HepG2 (cell line): ENCODE results near the gene MOV10L1. TPM values are rescaled to one million over a fixed set of nuclear protein-coding genes. Genes with fewer than 3 reads are reported as not detected.

ENCODE experiments used
- ADNP ChIP-seq: sonication (generic); formaldehyde crosslinking; IDR thresholded peaks from 2 replicates; pipeline ENCODE4 v1.4.0; 2020; ENCODE audit warnings: missing genetic modification reagents
- BHLHE40 ChIP-seq: IDR thresholded peaks from 2 replicates; pipeline ENCODE4 v1.6.1; 2011; ENCODE audit warnings: low read length, improper control_type of control experiment
- ETV5 ChIP-seq: IDR thresholded peaks from 2 replicates; pipeline ENCODE4 v1.6.1; 2018; ENCODE audit warnings: missing biosample characterization, missing genetic modification reagents, inconsistent platforms, borderline replicate concordance
- GABPB1 ChIP-seq: IDR thresholded peaks from 2 replicates; pipeline ENCODE4 v1.6.1; 2016; ENCODE audit warnings: mild to moderate bottlenecking, missing genetic modification reagents, moderate library complexity, missing compliant biosample characterization
- HNRNPUL1 ChIP-seq: fragments of 200-400 bp; formaldehyde crosslinking; IDR thresholded peaks from 2 replicates; pipeline ENCODE4 v1.6.1; 2017; ENCODE audit warnings: low read depth, mild to moderate bottlenecking, low read length, moderate library complexity
- JUNB ChIP-seq: sonication (generic); formaldehyde crosslinking; IDR thresholded peaks from 2 replicates; pipeline ENCODE4 v1.8.0; 2022; ENCODE audit warnings: missing genetic modification reagents, mild to moderate bottlenecking, borderline replicate concordance
- MIER3 ChIP-seq: IDR thresholded peaks from 2 replicates; pipeline ENCODE4 v1.6.1; 2016; ENCODE audit warnings: missing compliant biosample characterization, borderline replicate concordance
- SAFB2 ChIP-seq: sonication (generic); formaldehyde crosslinking; IDR thresholded peaks from 2 replicates; pipeline ENCODE4 v1.5.1; 2020; ENCODE audit warnings: missing genetic modification reagents, low read depth, mild to moderate bottlenecking, borderline replicate concordance
- SCMH1 ChIP-seq: sonication (generic); formaldehyde crosslinking; IDR thresholded peaks from 2 replicates; pipeline ENCODE4 v1.9.0; 2021; ENCODE audit warnings: missing genetic modification reagents, mild to moderate bottlenecking, borderline replicate concordance
- TRIM24 ChIP-seq: sonication (generic); formaldehyde crosslinking; IDR thresholded peaks from 2 replicates; pipeline ENCODE4 v1.8.0; 2022; ENCODE audit warnings: mild to moderate bottlenecking, missing genetic modification reagents
- YEATS4 ChIP-seq: sonication (generic); formaldehyde crosslinking; IDR thresholded peaks from 2 replicates; pipeline ENCODE4 v1.4.0; 2020; ENCODE audit warnings: missing genetic modification reagents, borderline replicate concordance
- ZFP82 ChIP-seq: sonication (generic); formaldehyde crosslinking; IDR thresholded peaks from 2 replicates; pipeline ENCODE4 v1.5.1; 2020; ENCODE audit warnings: mild to moderate bottlenecking, missing genetic modification reagents, borderline replicate concordance
- ZNF781 ChIP-seq: sonication (generic); formaldehyde crosslinking; IDR thresholded peaks from 2 replicates; pipeline ENCODE4 v1.5.1; 2020; ENCODE audit warnings: borderline replicate concordance, mild to moderate bottlenecking, missing genetic modification reagents; ENCODE audit errors: not compliant biosample characterization
- polyA plus RNA-seq, 8 experiments: library from polyadenylated mRNA; depleted of rRNA in 3 of 8; stranded (reverse) in 7 of 8; unstranded in 1 of 8; fragments of >200 nt; fragmentation: Illumina TruSeq in 4 of 8; extraction: Trizol in 4 of 8; gene quantifications; 2 replicates each; pipeline versions ENCODE4 v1.2.1 to v1.2.3, GENCODE V29; 2011 to 2016; ENCODE audit warnings: low read depth in 4 of 8, missing spikeins in 1 of 8, mixed read lengths in 1 of 8; ENCODE audit not compliant: insufficient read depth in 1 of 8
- total RNA-seq, 5 experiments: library from RNA; depleted of rRNA; stranded (reverse); fragments of >200 nt; fragmentation: Illumina TruSeq; extraction: Trizol; gene quantifications; 2 replicates each; pipeline ENCODE4 v1.2.3, GENCODE V29; 2016; ENCODE audit warnings: low read depth in 1 of 5
- TF ChIP-seq, protein P1 (sequence below): sonication (generic); formaldehyde crosslinking; IDR thresholded peaks from 2 replicates; pipeline ENCODE4 v1.5.1; 2020; ENCODE audit warnings: mild to moderate bottlenecking, missing genetic modification reagents, moderate library complexity
- TF ChIP-seq, protein P2 (sequence below): sonication (generic); formaldehyde crosslinking; conservative IDR thresholded peaks from 2 replicates; pipeline ENCODE4 v1.8.0; 2022; ENCODE audit warnings: missing genetic modification reagents
- TF ChIP-seq, protein P3 (sequence below): sonication (generic); formaldehyde crosslinking; IDR thresholded peaks from 2 replicates; pipeline ENCODE4 v1.5.1; 2020; ENCODE audit warnings: missing genetic modification reagents, mild to moderate bottlenecking, borderline replicate concordance
- TF ChIP-seq, protein P4 (sequence below): sonication (generic); formaldehyde crosslinking; IDR thresholded peaks from 2 replicates; pipeline ENCODE4 v1.8.0; 2022; ENCODE audit warnings: mild to moderate bottlenecking, missing genetic modification reagents
- TF ChIP-seq, protein P5 (sequence below): sonication (generic); formaldehyde crosslinking; IDR thresholded peaks from 2 replicates; pipeline ENCODE4 v1.4.0; 2020; ENCODE audit warnings: missing genetic modification reagents, borderline replicate concordance

Gene MOV10L1
- total and polyA plus RNA-seq, 2 of the 13 experiments (the other 11 are each of a cell fraction or from before 2014, with no cell fraction given) = 0.11 to 0.12 TPM

DNA sequence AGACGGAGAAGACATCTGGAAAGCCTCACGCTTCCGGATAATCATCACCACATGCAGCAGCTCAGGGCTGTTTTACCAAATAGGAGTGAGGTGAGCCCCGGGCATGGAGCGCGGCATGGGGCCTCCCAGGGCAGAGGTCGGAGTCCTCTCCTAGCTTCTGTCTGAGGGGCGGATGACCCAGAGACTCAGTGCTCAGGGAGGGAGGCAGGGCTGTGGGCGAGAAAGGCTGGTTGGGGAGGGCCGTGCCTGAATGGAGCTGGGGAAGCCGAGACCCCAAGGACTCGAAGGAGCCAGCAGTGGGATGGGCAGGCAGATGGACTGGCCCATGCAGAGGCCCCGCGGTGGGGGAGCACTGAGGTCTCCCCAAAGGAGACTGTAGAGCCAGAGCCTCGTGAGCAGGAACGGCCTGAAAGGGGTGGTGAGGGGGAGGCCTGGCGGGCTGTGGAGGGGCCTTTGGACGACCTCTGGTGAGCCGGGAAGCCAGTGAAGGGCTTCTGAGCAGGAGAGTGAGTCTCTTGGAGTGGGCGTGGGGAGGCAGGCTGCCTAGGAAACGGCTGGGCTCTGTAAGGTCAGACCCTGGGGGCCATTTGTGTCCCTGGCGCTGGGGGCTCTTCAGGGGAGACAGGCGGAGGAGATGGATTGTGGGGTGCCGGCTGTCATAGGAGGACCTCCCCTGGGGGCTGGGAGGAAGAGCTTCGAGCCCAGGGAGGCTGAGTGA is 56.1 kb downstream of the MOV10L1 start (continued):
- TF ChIP-seq, protein P1, sequence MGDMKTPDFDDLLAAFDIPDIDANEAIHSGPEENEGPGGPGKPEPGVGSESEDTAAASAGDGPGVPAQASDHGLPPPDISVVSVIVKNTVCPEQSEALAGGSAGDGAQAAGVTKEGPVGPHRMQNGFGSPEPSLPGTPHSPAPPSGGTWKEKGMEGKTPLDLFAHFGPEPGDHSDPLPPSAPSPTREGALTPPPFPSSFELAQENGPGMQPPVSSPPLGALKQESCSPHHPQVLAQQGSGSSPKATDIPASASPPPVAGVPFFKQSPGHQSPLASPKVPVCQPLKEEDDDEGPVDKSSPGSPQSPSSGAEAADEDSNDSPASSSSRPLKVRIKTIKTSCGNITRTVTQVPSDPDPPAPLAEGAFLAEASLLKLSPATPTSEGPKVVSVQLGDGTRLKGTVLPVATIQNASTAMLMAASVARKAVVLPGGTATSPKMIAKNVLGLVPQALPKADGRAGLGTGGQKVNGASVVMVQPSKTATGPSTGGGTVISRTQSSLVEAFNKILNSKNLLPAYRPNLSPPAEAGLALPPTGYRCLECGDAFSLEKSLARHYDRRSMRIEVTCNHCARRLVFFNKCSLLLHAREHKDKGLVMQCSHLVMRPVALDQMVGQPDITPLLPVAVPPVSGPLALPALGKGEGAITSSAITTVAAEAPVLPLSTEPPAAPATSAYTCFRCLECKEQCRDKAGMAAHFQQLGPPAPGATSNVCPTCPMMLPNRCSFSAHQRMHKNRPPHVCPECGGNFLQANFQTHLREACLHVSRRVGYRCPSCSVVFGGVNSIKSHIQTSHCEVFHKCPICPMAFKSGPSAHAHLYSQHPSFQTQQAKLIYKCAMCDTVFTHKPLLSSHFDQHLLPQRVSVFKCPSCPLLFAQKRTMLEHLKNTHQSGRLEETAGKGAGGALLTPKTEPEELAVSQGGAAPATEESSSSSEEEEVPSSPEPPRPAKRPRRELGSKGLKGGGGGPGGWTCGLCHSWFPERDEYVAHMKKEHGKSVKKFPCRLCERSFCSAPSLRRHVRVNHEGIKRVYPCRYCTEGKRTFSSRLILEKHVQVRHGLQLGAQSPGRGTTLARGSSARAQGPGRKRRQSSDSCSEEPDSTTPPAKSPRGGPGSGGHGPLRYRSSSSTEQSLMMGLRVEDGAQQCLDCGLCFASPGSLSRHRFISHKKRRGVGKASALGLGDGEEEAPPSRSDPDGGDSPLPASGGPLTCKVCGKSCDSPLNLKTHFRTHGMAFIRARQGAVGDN (CRISPR knock-in tag) = peak; percentile 83
- TF ChIP-seq, protein P2, sequence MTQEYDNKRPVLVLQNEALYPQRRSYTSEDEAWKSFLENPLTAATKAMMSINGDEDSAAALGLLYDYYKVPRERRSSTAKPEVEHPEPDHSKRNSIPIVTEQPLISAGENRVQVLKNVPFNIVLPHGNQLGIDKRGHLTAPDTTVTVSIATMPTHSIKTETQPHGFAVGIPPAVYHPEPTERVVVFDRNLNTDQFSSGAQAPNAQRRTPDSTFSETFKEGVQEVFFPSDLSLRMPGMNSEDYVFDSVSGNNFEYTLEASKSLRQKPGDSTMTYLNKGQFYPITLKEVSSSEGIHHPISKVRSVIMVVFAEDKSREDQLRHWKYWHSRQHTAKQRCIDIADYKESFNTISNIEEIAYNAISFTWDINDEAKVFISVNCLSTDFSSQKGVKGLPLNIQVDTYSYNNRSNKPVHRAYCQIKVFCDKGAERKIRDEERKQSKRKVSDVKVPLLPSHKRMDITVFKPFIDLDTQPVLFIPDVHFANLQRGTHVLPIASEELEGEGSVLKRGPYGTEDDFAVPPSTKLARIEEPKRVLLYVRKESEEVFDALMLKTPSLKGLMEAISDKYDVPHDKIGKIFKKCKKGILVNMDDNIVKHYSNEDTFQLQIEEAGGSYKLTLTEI (CRISPR knock-in tag) = no peak
- TF ChIP-seq, protein P3, sequence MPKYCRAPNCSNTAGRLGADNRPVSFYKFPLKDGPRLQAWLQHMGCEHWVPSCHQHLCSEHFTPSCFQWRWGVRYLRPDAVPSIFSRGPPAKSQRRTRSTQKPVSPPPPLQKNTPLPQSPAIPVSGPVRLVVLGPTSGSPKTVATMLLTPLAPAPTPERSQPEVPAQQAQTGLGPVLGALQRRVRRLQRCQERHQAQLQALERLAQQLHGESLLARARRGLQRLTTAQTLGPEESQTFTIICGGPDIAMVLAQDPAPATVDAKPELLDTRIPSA (CRISPR knock-in tag) = no peak
- TF ChIP-seq GABPB1 (peak; percentile 58), TRIM24 (CRISPR knock-in tag) (no peak), YEATS4 (CRISPR knock-in tag) (no peak), ETV5 (CRISPR knock-in tag) (peak; percentile 16; the same call in 1 of the 2 replicates), ZFP82 (CRISPR knock-in tag) (no peak), SCMH1 (CRISPR knock-in tag) (no peak), ZNF781 (CRISPR knock-in tag) (peak; percentile 30), JUNB (no peak), HNRNPUL1 (no peak), SAFB2 (CRISPR knock-in tag) (no peak; the same call in 1 of the 2 replicates), ADNP (CRISPR knock-in tag) (no peak), MIER3 (CRISPR knock-in tag) (no peak), BHLHE40 (no peak)
- TF ChIP-seq, protein P4, sequence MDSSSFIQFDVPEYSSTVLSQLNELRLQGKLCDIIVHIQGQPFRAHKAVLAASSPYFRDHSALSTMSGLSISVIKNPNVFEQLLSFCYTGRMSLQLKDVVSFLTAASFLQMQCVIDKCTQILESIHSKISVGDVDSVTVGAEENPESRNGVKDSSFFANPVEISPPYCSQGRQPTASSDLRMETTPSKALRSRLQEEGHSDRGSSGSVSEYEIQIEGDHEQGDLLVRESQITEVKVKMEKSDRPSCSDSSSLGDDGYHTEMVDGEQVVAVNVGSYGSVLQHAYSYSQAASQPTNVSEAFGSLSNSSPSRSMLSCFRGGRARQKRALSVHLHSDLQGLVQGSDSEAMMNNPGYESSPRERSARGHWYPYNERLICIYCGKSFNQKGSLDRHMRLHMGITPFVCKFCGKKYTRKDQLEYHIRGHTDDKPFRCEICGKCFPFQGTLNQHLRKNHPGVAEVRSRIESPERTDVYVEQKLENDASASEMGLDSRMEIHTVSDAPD (CRISPR knock-in tag) = peak; percentile 66
- TF ChIP-seq, protein P5, sequence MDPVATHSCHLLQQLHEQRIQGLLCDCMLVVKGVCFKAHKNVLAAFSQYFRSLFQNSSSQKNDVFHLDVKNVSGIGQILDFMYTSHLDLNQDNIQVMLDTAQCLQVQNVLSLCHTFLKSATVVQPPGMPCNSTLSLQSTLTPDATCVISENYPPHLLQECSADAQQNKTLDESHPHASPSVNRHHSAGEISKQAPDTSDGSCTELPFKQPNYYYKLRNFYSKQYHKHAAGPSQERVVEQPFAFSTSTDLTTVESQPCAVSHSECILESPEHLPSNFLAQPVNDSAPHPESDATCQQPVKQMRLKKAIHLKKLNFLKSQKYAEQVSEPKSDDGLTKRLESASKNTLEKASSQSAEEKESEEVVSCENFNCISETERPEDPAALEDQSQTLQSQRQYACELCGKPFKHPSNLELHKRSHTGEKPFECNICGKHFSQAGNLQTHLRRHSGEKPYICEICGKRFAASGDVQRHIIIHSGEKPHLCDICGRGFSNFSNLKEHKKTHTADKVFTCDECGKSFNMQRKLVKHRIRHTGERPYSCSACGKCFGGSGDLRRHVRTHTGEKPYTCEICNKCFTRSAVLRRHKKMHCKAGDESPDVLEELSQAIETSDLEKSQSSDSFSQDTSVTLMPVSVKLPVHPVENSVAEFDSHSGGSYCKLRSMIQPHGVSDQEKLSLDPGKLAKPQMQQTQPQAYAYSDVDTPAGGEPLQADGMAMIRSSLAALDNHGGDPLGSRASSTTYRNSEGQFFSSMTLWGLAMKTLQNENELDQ (CRISPR knock-in tag) = no peak
